H9 (cell line): ENCODE results near the gene GRB2. TPM values are rescaled to one million over a fixed set of nuclear protein-coding genes. Genes with fewer than 3 reads are reported as not detected.

ENCODE experiments used
- DNase-seq: peaks from one replicate; pipeline ENCODE4 v3.0.0-alpha.2; 2017
- H2AFZ ChIP-seq: one replicate; pipeline ENCODE4 v1.6.1; 2013; ENCODE audit warnings: mild to moderate bottlenecking, low read length, control low read depth, moderate library complexity
- H2AK5ac ChIP-seq: 2 replicates; pipeline ENCODE4 v1.6.1; 2013; ENCODE audit warnings: low read length, control low read depth, mixed read lengths; ENCODE audit not compliant: insufficient read length
- H2BK120ac ChIP-seq: one replicate; pipeline ENCODE4 v1.6.1; 2013; ENCODE audit warnings: low read depth, mild to moderate bottlenecking, low read length, control low read depth, inconsistent platforms; ENCODE audit not compliant: poor library complexity, severe bottlenecking
- H2BK12ac ChIP-seq: 2 replicates; pipeline ENCODE4 v1.6.1; 2013; ENCODE audit warnings: low read length, control low read depth, mixed read lengths, low read depth; ENCODE audit not compliant: insufficient read length
- H2BK15ac ChIP-seq: 2 replicates; pipeline ENCODE4 v1.6.1; 2013; ENCODE audit warnings: low read depth, low read length, control low read depth
- H2BK20ac ChIP-seq: one replicate; pipeline ENCODE4 v1.6.1; 2013; ENCODE audit warnings: low read depth, mild to moderate bottlenecking, low read length, control low read depth, inconsistent platforms; ENCODE audit not compliant: poor library complexity, severe bottlenecking
- H2BK5ac ChIP-seq: 2 replicates; pipeline ENCODE4 v1.6.1; 2013; ENCODE audit warnings: low read length, control low read depth, mixed read lengths; ENCODE audit not compliant: insufficient read length
- H3K14ac ChIP-seq: 2 replicates; pipeline ENCODE4 v1.6.1; 2013; ENCODE audit warnings: low read length, control low read depth; ENCODE audit not compliant: insufficient read depth
- H3K18ac ChIP-seq: 2 replicates; pipeline ENCODE4 v1.6.1; 2013; ENCODE audit warnings: low read depth, mild to moderate bottlenecking, mixed read lengths, low read length, control low read depth; ENCODE audit not compliant: insufficient read length
- H3K23ac ChIP-seq: 2 replicates; pipeline ENCODE4 v1.6.1; 2013; ENCODE audit warnings: low read length, control low read depth, mixed read lengths, low read depth; ENCODE audit not compliant: insufficient read length
- H3K23me2 ChIP-seq: 2 replicates; pipeline ENCODE4 v1.6.1; 2013; ENCODE audit warnings: low read depth, mild to moderate bottlenecking, mixed read lengths, low read length, control low read depth; ENCODE audit not compliant: insufficient read length, poor library complexity, severe bottlenecking
- H3K27ac ChIP-seq: 2 replicates; pipeline ENCODE4 v1.5.1; 2013; ENCODE audit warnings: low read length, control low read depth, mixed read lengths, low read depth; ENCODE audit not compliant: insufficient read length
- H3K27me3 ChIP-seq: 2 replicates; pipeline ENCODE4 v1.6.1; 2013; ENCODE audit warnings: low read length, control low read depth, inconsistent platforms; ENCODE audit not compliant: insufficient read depth
- H3K4ac ChIP-seq: 2 replicates; pipeline ENCODE4 v1.6.1; 2013; ENCODE audit warnings: low read depth, mild to moderate bottlenecking, control low read depth, inconsistent platforms, low read length, moderate library complexity
- H3K4me1 ChIP-seq: 2 replicates; pipeline ENCODE4 v1.6.1; 2013; ENCODE audit warnings: low read length, control low read depth, inconsistent platforms; ENCODE audit not compliant: insufficient read depth
- H3K4me2 ChIP-seq: 2 replicates; pipeline ENCODE4 v1.6.1; 2013; ENCODE audit warnings: low read length, control low read depth, mixed read lengths; ENCODE audit not compliant: insufficient read length, insufficient read depth
- H3K56ac ChIP-seq: 2 replicates; pipeline ENCODE4 v1.6.1; 2013; ENCODE audit warnings: low read depth, mild to moderate bottlenecking, mixed read lengths, low read length, control low read depth; ENCODE audit not compliant: insufficient read length
- H3K79me1 ChIP-seq: 2 replicates; pipeline ENCODE4 v1.6.1; 2013; ENCODE audit warnings: low read depth, mild to moderate bottlenecking, moderate library complexity, low read length, control low read depth, inconsistent platforms; ENCODE audit not compliant: insufficient read depth, poor library complexity, severe bottlenecking
- H3K79me2 ChIP-seq: 2 replicates; pipeline ENCODE4 v1.6.1; 2013; ENCODE audit warnings: low read length, control low read depth, inconsistent platforms; ENCODE audit not compliant: insufficient read depth
- H3K9ac ChIP-seq: 2 replicates; pipeline ENCODE4 v1.6.1; 2013; ENCODE audit warnings: low read length, control low read depth, mixed read lengths; ENCODE audit not compliant: insufficient read length; ENCODE audit errors: extremely low read depth
- H3K9me3 ChIP-seq: one replicate; pipeline ENCODE4 v1.6.1; 2013; ENCODE audit warnings: low read depth, low read length, inconsistent platforms; ENCODE audit not compliant: control insufficient read depth
- H3T11ph ChIP-seq: one replicate; pipeline ENCODE4 v1.6.1; 2013; ENCODE audit warnings: mild to moderate bottlenecking, low read length, control low read depth, inconsistent platforms
- H4K20me1 ChIP-seq: one replicate; pipeline ENCODE4 v1.6.1; 2013; ENCODE audit not compliant: control insufficient read depth, insufficient read length, insufficient read depth
- H4K5ac ChIP-seq: 2 replicates; pipeline ENCODE4 v1.6.1; 2013; ENCODE audit warnings: low read depth, mild to moderate bottlenecking, mixed read lengths, low read length, control low read depth; ENCODE audit not compliant: insufficient read length
- H4K8ac ChIP-seq: replicated peaks from 2 replicates; pipeline ENCODE4 v1.6.1; 2013; ENCODE audit warnings: low read length, control low read depth, mixed read lengths, low read depth; ENCODE audit not compliant: insufficient read length
- H4K91ac ChIP-seq: 2 replicates; pipeline ENCODE4 v1.6.1; 2013; ENCODE audit warnings: low read depth, mild to moderate bottlenecking, moderate library complexity, mixed read lengths, low read length, control low read depth; ENCODE audit not compliant: insufficient read length
- H3K27ac Mint-ChIP-seq, 3 experiments: 2 replicates in 2 of 3; 3 replicates in 1 of 3; pipeline ENCODE4 v1.8.0; 2020 to 2021; ENCODE audit warnings: mixed read lengths in 3 of 3, mild to moderate bottlenecking in 1 of 3, moderate library complexity in 1 of 3
- H3K27me3 Mint-ChIP-seq: 2 replicates; pipeline ENCODE4 v1.8.0; 2021; ENCODE audit warnings: low read depth, mild to moderate bottlenecking, moderate library complexity, mixed read lengths
- H3K36me3 Mint-ChIP-seq, 3 experiments: 2 replicates in 2 of 3; 3 replicates in 1 of 3; pipeline ENCODE4 v1.8.0; 2020 to 2021; ENCODE audit warnings: low read depth in 3 of 3, mixed read lengths in 3 of 3; ENCODE audit not compliant: insufficient read depth in 1 of 3
- H3K4me1 Mint-ChIP-seq, 2 experiments: 2 replicates each; pipeline ENCODE4 v1.8.0; 2020; ENCODE audit warnings: mixed read lengths in 2 of 2
- H3K4me3 Mint-ChIP-seq, 2 experiments: 2 replicates in 1 of 2; 3 replicates in 1 of 2; pipeline ENCODE4 v1.8.0; 2020 to 2021; ENCODE audit warnings: mild to moderate bottlenecking in 2 of 2, mixed read lengths in 2 of 2, moderate library complexity in 1 of 2
- H3K9me3 Mint-ChIP-seq, 2 experiments: 2 replicates in 1 of 2; 3 replicates in 1 of 2; pipeline ENCODE4 v1.8.0; 2020; ENCODE audit warnings: mild to moderate bottlenecking in 2 of 2, mixed read lengths in 2 of 2, moderate library complexity in 1 of 2
- total RNA-seq: library from RNA; stranded (reverse); gene quantifications from 2 replicates; pipeline ENCODE4 v1.2.1, GENCODE V29; 2021
- TF ChIP-seq, protein P1 (sequence below): fragments of 200-600 bp; sonication (generic); conservative IDR thresholded peaks from 3 replicates; pipeline ENCODE4 v1.8.0; 2021; ENCODE audit warnings: antibody characterized with exemption, mild to moderate bottlenecking

GRB2 gene
- total RNA-seq, 1 experiment from 2014 or later: 91.7 TPM

DNA sequence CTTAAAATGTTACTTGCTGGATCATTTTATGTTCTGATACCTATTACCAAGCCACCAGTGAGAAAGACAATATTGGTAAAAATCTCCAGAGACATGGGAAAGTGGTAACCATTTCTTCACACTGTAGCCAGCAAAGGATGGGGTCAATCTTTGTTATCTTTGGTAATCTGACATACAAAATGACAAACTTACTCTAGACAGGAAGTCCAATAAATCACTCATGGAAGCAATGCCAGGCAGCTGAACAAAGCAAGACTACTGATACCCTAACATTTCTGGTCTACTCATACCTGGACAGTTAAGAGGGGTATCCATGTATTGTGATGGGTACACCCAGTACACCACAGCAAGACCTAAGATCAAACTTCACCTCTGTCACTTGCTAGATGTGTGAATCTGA is 19.0 kb downstream of the GRB2 start:
- no peak overlapping the region for H3K4ac ChIP-seq
- H3K14ac ChIP-seq: no peak overlapping the region
- no peak overlapping the region for H2AFZ ChIP-seq
- no peak overlapping the region for H3K23ac ChIP-seq
- TF ChIP-seq, protein P1, sequence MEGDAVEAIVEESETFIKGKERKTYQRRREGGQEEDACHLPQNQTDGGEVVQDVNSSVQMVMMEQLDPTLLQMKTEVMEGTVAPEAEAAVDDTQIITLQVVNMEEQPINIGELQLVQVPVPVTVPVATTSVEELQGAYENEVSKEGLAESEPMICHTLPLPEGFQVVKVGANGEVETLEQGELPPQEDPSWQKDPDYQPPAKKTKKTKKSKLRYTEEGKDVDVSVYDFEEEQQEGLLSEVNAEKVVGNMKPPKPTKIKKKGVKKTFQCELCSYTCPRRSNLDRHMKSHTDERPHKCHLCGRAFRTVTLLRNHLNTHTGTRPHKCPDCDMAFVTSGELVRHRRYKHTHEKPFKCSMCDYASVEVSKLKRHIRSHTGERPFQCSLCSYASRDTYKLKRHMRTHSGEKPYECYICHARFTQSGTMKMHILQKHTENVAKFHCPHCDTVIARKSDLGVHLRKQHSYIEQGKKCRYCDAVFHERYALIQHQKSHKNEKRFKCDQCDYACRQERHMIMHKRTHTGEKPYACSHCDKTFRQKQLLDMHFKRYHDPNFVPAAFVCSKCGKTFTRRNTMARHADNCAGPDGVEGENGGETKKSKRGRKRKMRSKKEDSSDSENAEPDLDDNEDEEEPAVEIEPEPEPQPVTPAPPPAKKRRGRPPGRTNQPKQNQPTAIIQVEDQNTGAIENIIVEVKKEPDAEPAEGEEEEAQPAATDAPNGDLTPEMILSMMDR: no peak
- Mint-ChIP-seq H3K27me3 (no peaks in the 10 kb centered on the region), H3K4me3 (no peak overlapping the region), H3K27ac (peak overlapping the region in 1 of 3 experiments; percentile 29; a peak in 1 of 7 replicates), H3K36me3 (peaks cover 2 to 20% (median 16%) of the 10 kb centered on the region in 3 experiments; a peak in 6 of 7 replicates), H3K9me3 (no peaks in the 10 kb centered on the region), H3K4me1 (peaks cover 9 to 13% of the 10 kb centered on the region in 2 experiments)
- no peak overlapping the region for H4K8ac ChIP-seq
- no peak overlapping the region for H2BK120ac ChIP-seq
- no peak for DNase-seq
- no peaks in the 10 kb centered on the region for H3K4me1 ChIP-seq
- no peak overlapping the region for H2BK5ac ChIP-seq
- no peak overlapping the region for H3K9ac ChIP-seq
- H2BK12ac ChIP-seq: no peak overlapping the region
- H3K4me2 ChIP-seq: no peak overlapping the region
- H3K9me3 ChIP-seq: no peaks in the 10 kb centered on the region
- no peak overlapping the region for H3K27ac ChIP-seq
- H3K79me2 ChIP-seq: peaks cover 20% of the 10 kb centered on the region; the same call in 1 of the 2 replicates
- no peaks in the 10 kb centered on the region for H3K27me3 ChIP-seq
- H3T11ph ChIP-seq: no peak overlapping the region
- no peak overlapping the region for H4K5ac ChIP-seq
- no peak overlapping the region for H4K91ac ChIP-seq
- no peak overlapping the region for H2BK20ac ChIP-seq
- no peak overlapping the region for H2AK5ac ChIP-seq
- no peak overlapping the region for H3K18ac ChIP-seq
- H4K20me1 ChIP-seq: no peaks in the 10 kb centered on the region
- no peak overlapping the region for H2BK15ac ChIP-seq
- H3K56ac ChIP-seq: no peak overlapping the region
- peaks cover 5% of the 10 kb centered on the region for H3K79me1 ChIP-seq
- no peaks in the 10 kb centered on the region for H3K23me2 ChIP-seq
